ENCODE results near the gene BBS9.

BBS9 gene

GRCh38 chr7:33578166-33578565, 448.8 kb downstream of the BBS9 start:
- TF ChIP-seq, protein P1, sequence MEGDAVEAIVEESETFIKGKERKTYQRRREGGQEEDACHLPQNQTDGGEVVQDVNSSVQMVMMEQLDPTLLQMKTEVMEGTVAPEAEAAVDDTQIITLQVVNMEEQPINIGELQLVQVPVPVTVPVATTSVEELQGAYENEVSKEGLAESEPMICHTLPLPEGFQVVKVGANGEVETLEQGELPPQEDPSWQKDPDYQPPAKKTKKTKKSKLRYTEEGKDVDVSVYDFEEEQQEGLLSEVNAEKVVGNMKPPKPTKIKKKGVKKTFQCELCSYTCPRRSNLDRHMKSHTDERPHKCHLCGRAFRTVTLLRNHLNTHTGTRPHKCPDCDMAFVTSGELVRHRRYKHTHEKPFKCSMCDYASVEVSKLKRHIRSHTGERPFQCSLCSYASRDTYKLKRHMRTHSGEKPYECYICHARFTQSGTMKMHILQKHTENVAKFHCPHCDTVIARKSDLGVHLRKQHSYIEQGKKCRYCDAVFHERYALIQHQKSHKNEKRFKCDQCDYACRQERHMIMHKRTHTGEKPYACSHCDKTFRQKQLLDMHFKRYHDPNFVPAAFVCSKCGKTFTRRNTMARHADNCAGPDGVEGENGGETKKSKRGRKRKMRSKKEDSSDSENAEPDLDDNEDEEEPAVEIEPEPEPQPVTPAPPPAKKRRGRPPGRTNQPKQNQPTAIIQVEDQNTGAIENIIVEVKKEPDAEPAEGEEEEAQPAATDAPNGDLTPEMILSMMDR (IDR thresholded peaks at IDR 0.05; ENCODE audit: control insufficient read depth, insufficient read depth, low read depth, low read length, missing control alignments), result no peak

GRCh38 chr7:33578881-33579672, 449.7 kb downstream of the BBS9 start:
- TF ChIP-seq, protein P1 (IDR thresholded peaks at IDR 0.05; ENCODE audit: control insufficient read depth, insufficient read depth, low read depth, low read length, missing control alignments), result no peak
- H3K4me3 ChIP-seq (ENCODE audit: control insufficient read depth, low read depth, low read length), result no peak overlapping the region
- no peak for DNase-seq (ENCODE audit: low read depth)

More at GRCh38 chr7:33578166-33578565, 448.8 kb downstream of the BBS9 start:
- DNase-seq (ENCODE audit: low read depth), result no peak
- H3K4me3 ChIP-seq (ENCODE audit: control insufficient read depth, low read depth, low read length), result no peak overlapping the region

DNA sequence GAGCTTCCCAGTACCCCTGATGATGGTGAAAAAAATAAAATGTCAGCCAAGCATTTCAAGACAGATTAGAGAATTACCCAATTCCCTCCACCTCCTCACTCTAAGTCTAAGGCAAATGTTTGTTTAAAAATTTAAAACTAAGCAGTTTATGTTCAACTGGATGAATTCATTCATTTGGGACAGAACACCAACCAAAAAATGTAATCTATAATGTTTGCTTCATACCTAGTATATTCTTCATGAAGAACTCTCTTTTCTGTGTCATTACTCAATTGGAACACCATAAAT, 450.3 kb downstream of the BBS9 start:
- H3K4me3 ChIP-seq (ENCODE audit: control insufficient read depth, low read depth, low read length), result no peak overlapping the region
- no peak for DNase-seq (ENCODE audit: low read depth)
- TF ChIP-seq, protein P1 (IDR thresholded peaks at IDR 0.05; ENCODE audit: control insufficient read depth, insufficient read depth, low read depth, low read length, missing control alignments), result no peak

GRCh38 chr7:33581236-33581635, 451.9 kb downstream of the BBS9 start:
- no peak overlapping the region for H3K4me3 ChIP-seq (ENCODE audit: control insufficient read depth, low read depth, low read length)
- TF ChIP-seq, protein P1 (IDR thresholded peaks at IDR 0.05; ENCODE audit: control insufficient read depth, insufficient read depth, low read depth, low read length, missing control alignments), result no peak
- DNase-seq (ENCODE audit: low read depth), result no peak

- DNase-seq (ENCODE audit: low read depth), result no peak
- TF ChIP-seq, protein P1 (IDR thresholded peaks at IDR 0.05; ENCODE audit: control insufficient read depth, insufficient read depth, low read depth, low read length, missing control alignments), result no peak
- no peak overlapping the region for H3K4me3 ChIP-seq (ENCODE audit: control insufficient read depth, low read depth, low read length)
Measured at GRCh38 chr7:33582104-33582503, 452.7 kb downstream of the BBS9 start.

GRCh38 chr7:33582533-33582932, 453.2 kb downstream of the BBS9 start:
- no peak for DNase-seq (ENCODE audit: low read depth)
- TF ChIP-seq, protein P1 (IDR thresholded peaks at IDR 0.05; ENCODE audit: control insufficient read depth, insufficient read depth, low read depth, low read length, missing control alignments), result no peak
- H3K4me3 ChIP-seq (ENCODE audit: control insufficient read depth, low read depth, low read length), result no peak overlapping the region
